ENCODE data around the gene GJB3.

The GJB3 gene

GRCh38 chr1:34822202-34822601 is 41.2 kb downstream of the GJB3 start:
- no peak for DNase-seq

GRCh38 chr1:34824817-34825454 is 43.9 kb downstream of the GJB3 start:
- no peak for DNase-seq

- no peak for DNase-seq
These were observed 44.6 kb downstream of the GJB3 start for GRCh38 chr1:34825455-34826091.

- DNase-seq: no peak
These were observed 46.4 kb downstream of the GJB3 start for GRCh38 chr1:34827341-34827941.

- DNase-seq: no peak
These were observed 47.6 kb downstream of the GJB3 start for GRCh38 chr1:34828611-34829010.

- no peak for DNase-seq
These were observed 48.2 kb downstream of the GJB3 start for GRCh38 chr1:34829250-34829649.

- DNase-seq: no peak
These were observed 50.8 kb downstream of the GJB3 start for GRCh38 chr1:34831721-34832246.

- DNase-seq: no peak
These were observed 52.7 kb downstream of the GJB3 start for GRCh38 chr1:34833711-34834110.
